Esophagus (tissue), 2 donors: Measurements from ENCODE around the gene SBSN. TPM values are rescaled to one million over a fixed set of nuclear protein-coding genes. Genes with fewer than 3 reads are reported as not detected.
A peak's percentile ranks its signal among the peaks of the same experiment; 100 is the strongest.

Experiments
- H3K27ac ChIP-seq, 2 donors: one replicate each; pipeline ENCODE4 v1.5.1; 2013; ENCODE audit warnings: low read depth in 2 of 2, mild to moderate bottlenecking in 2 of 2, inconsistent platforms in 1 of 2, low read length in 1 of 2, moderate library complexity in 1 of 2
- H3K27me3 ChIP-seq, 2 donors: one replicate each; pipeline ENCODE4 v1.6.1; 2013; ENCODE audit warnings: low read length in 2 of 2, control low read depth in 1 of 2, mild to moderate bottlenecking in 1 of 2; ENCODE audit not compliant: insufficient read depth in 2 of 2, control insufficient read depth in 1 of 2
- H3K36me3 ChIP-seq, 2 donors: one replicate each; pipeline ENCODE4 v1.6.1; 2013; ENCODE audit warnings: low read length in 1 of 2; ENCODE audit not compliant: control insufficient read depth in 2 of 2, insufficient read depth in 2 of 2
- H3K4me1 ChIP-seq, 2 donors: one replicate each; pipeline ENCODE4 v1.6.1; 2013; ENCODE audit warnings: low read length in 1 of 2; ENCODE audit not compliant: control insufficient read depth in 2 of 2, insufficient read depth in 2 of 2
- H3K4me3 ChIP-seq, 2 donors: one replicate each; pipeline ENCODE4 v1.5.1; 2013; ENCODE audit warnings: low read length in 2 of 2, mild to moderate bottlenecking in 2 of 2, low read depth in 1 of 2, moderate library complexity in 1 of 2
- H3K9me3 ChIP-seq, 2 donors: one replicate each; pipeline ENCODE4 v1.6.1; 2013; ENCODE audit warnings: mild to moderate bottlenecking in 2 of 2, low read depth in 1 of 2, low read length in 1 of 2, moderate library complexity in 1 of 2; ENCODE audit not compliant: control insufficient read depth in 2 of 2, insufficient read depth in 1 of 2
- WGBS, 2 donors: extraction: QIAGEN DNeasy Blood & Tissue Kit; methylation state at CpG; one replicate each; pipeline ENCODE4 v1.1.7; 2013; 5-methylcytosine and 5-hydroxymethylcytosine counted together
- polyA plus RNA-seq, 2 donors: library from polyadenylated mRNA; stranded (reverse); fragments of 200-250 nt; gene quantifications; one replicate each; pipeline ENCODE4 v1.2.3, GENCODE V29; 2013
- donor health status: healthy with polysubstance abuse.
- donor health status: Bipolar disorder and iron deficiency.

SBSN gene
- polyA plus RNA-seq, 2 donors, result 453 to 1,191 TPM

GRCh38 chr19:35534803-35535480 is 6.8 kb upstream of the SBSN start:
- Histone ChIP-seq H3K36me3 (no peaks in the 10 kb centered on the region), H3K27ac (no peak overlapping the region), H3K4me3 (no peak overlapping the region), H3K4me1 (peaks cover 3 to 8% of the 10 kb centered on the region in 2 donors), H3K9me3 (peaks cover 0 to 4% of the 10 kb centered on the region in 2 donors), H3K27me3 (peaks cover 0 to 3% of the 10 kb centered on the region in 2 donors)
- WGBS, 2 donors, result 66 to 74% methylated on average over 10 of the region's 10 CpGs

GRCh38 chr19:35533822-35534392 is 5.8 kb upstream of the SBSN start:
- WGBS, 2 donors, result 3 to 4% methylated on average over 30 of the region's 30 CpGs
- Histone ChIP-seq H3K36me3 (no peaks in the 10 kb centered on the region), H3K27ac (no peak overlapping the region), H3K4me1 (peaks cover 3 to 16% of the 10 kb centered on the region in 2 donors), H3K9me3 (peaks cover 0 to 4% of the 10 kb centered on the region in 2 donors), H3K4me3 (no peak overlapping the region), H3K27me3 (peaks cover 0 to 3% of the 10 kb centered on the region in 2 donors)

- Histone ChIP-seq H3K9me3 (peaks cover 0 to 4% of the 10 kb centered on the region in 2 donors), H3K4me3 (no peak within 1 kb of the TSS), H3K36me3 (no peaks in the 10 kb centered on the region), H3K27ac (no peak within 1 kb of the TSS), H3K27me3 (peaks cover 0 to 3% of the 10 kb centered on the region in 2 donors), H3K4me1 (peaks cover 3 to 20% of the 10 kb centered on the region in 2 donors)
- 31 to 33% methylated on average over 38 to 39 of the region's 39 CpGs for WGBS, 2 donors
Measured at GRCh38 chr19:35533201-35533821, 5.2 kb upstream of the SBSN start, which contains the start of gene GAPDHS. TSS of gene GAPDHS (plus strand) at chr19:35533456. CDS start at chr19:35533528, 72 bp downstream.

GRCh38 chr19:35531291-35531690 is 3.2 kb upstream of the SBSN start:
- Histone ChIP-seq H3K36me3 (no peaks in the 10 kb centered on the region), H3K27me3 (peaks cover 0 to 3% of the 10 kb centered on the region in 2 donors), H3K9me3 (peaks cover 0 to 4% of the 10 kb centered on the region in 2 donors), H3K4me1 (peaks cover 3 to 25% of the 10 kb centered on the region in 2 donors), H3K27ac (peak overlapping the region in 1 of 2 donors; percentile 63), H3K4me3 (no peak overlapping the region)
- WGBS, 2 donors, result 36 to 47% methylated on average over 6 of the region's 6 CpGs

GRCh38 chr19:35529241-35530218 is 1.4 kb upstream of the SBSN start:
- H3K27ac ChIP-seq, result peak overlapping the region; percentile 71 to 91
- WGBS, 2 donors, result 36 to 42% methylated on average over 19 of the region's 19 CpGs
- peaks cover 3 to 25% of the 10 kb centered on the region in 2 donors for H3K4me1 ChIP-seq
- H3K27me3 ChIP-seq, result peaks cover 0 to 3% of the 10 kb centered on the region in 2 donors
- H3K9me3 ChIP-seq, result peaks cover 0 to 4% of the 10 kb centered on the region in 2 donors
- H3K4me3 ChIP-seq, result no peak overlapping the region
- peaks cover 0 to 4% of the 10 kb centered on the region in 2 donors for H3K36me3 ChIP-seq

GRCh38 chr19:35525873-35526272 is 2.2 kb downstream of the SBSN start:
- no peaks in the 10 kb centered on the region for H3K9me3 ChIP-seq
- H3K36me3 ChIP-seq, result peaks cover 0 to 4% of the 10 kb centered on the region in 2 donors
- peak overlapping the region in 1 of 2 donors; percentile 31 for H3K4me3 ChIP-seq
- H3K27me3 ChIP-seq, result no peaks in the 10 kb centered on the region
- no peak overlapping the region for H3K27ac ChIP-seq
- WGBS, 2 donors, result 72 to 76% methylated on average over 4 of the region's 4 CpGs
- peaks cover 0 to 17% of the 10 kb centered on the region in 2 donors for H3K4me1 ChIP-seq

- peaks cover 0 to 4% of the 10 kb centered on the region in 2 donors for H3K36me3 ChIP-seq
- peaks cover 0 to 15% of the 10 kb centered on the region in 2 donors for H3K4me1 ChIP-seq
Measured at GRCh38 chr19:35524181-35524837, 3.8 kb downstream of the SBSN start.

GRCh38 chr19:35522745-35523327 is 5.3 kb downstream of the SBSN start:
- WGBS, 2 donors, result 66 to 74% methylated on average over 12 of the region's 12 CpGs
- no peaks in the 10 kb centered on the region for H3K27me3 ChIP-seq
- peaks cover 0 to 4% of the 10 kb centered on the region in 2 donors for H3K4me1 ChIP-seq
- no peaks in the 10 kb centered on the region for H3K9me3 ChIP-seq
- H3K27ac ChIP-seq, result no peak overlapping the region
- H3K36me3 ChIP-seq, result peaks cover 0 to 4% of the 10 kb centered on the region in 2 donors
- H3K4me3 ChIP-seq, result no peak overlapping the region

More at GRCh38 chr19:35524181-35524837, 3.8 kb downstream of the SBSN start:
- Histone ChIP-seq H3K4me3 (no peak overlapping the region), H3K9me3 (no peaks in the 10 kb centered on the region), H3K27me3 (no peaks in the 10 kb centered on the region), H3K27ac (no peak overlapping the region)
- WGBS, 2 donors, result 33 to 37% methylated on average over 11 of the region's 11 CpGs
